AG04450 (cell line): Measurements from ENCODE around the gene PARD3. TPM values are rescaled to one million over a fixed set of nuclear protein-coding genes. Genes with fewer than 3 reads are reported as not detected.

Experiments
- CTCF ChIA-PET: fragments of 300-600, 350-600 bp; formaldehyde crosslinking; extraction: SDS; loops from one replicate; lab custom pipeline; 2022; ENCODE audit warnings: antibody characterized with exemption, inconsistent platforms; lab: Charles Lee
- POLR2A ChIA-PET: fragments of 350-600 bp; formaldehyde crosslinking; extraction: SDS; loops from one replicate; lab custom pipeline; 2021; ENCODE audit warnings: antibody characterized with exemption, inconsistent platforms; lab: Yijun Ruan, JAX
- DNase-seq: peaks from one replicate; pipeline ENCODE4 v3.0.0-alpha.2; 2011; ENCODE audit warnings: low read depth, low spot score
- H3K27ac ChIP-seq: one replicate; pipeline ENCODE4 v1.5.1; 2012; ENCODE audit warnings: low read depth, low read length, control low read depth
- H3K27me3 ChIP-seq: one replicate; pipeline ENCODE4 v1.6.0; 2012; ENCODE audit warnings: low read length; ENCODE audit not compliant: control insufficient read depth, insufficient read depth
- H3K4me3 ChIP-seq: 2 replicates; pipeline ENCODE4 v1.5.1; 2011; ENCODE audit warnings: mild to moderate bottlenecking, low read depth, low read length, control low read depth
- H3K9me3 ChIP-seq: 2 replicates; pipeline ENCODE4 v1.5.1; 2012; ENCODE audit warnings: low read length; ENCODE audit not compliant: control insufficient read depth, insufficient read depth
- polyA plus RNA-seq: library from polyadenylated mRNA; depleted of rRNA; stranded (reverse); fragments of >200 nt; gene quantifications from 2 replicates; pipeline ENCODE4 v1.2.3, GENCODE V29; 2011
- TF ChIP-seq, protein P1 (sequence below): IDR thresholded peaks from 2 replicates; pipeline ENCODE4 v1.5.1; 2011; ENCODE audit warnings: low read depth, low read length, control low read depth, inconsistent platforms

Gene PARD3
- polyA plus RNA-seq, 1 experiment, result 43.1 TPM

- no peak overlapping the region for H3K27ac ChIP-seq
- CTCF ChIA-PET, result no interaction called here
- no peaks in the 10 kb centered on the region for H3K27me3 ChIP-seq
- H3K9me3 ChIP-seq, result no peaks in the 10 kb centered on the region
- TF ChIP-seq, protein P1, sequence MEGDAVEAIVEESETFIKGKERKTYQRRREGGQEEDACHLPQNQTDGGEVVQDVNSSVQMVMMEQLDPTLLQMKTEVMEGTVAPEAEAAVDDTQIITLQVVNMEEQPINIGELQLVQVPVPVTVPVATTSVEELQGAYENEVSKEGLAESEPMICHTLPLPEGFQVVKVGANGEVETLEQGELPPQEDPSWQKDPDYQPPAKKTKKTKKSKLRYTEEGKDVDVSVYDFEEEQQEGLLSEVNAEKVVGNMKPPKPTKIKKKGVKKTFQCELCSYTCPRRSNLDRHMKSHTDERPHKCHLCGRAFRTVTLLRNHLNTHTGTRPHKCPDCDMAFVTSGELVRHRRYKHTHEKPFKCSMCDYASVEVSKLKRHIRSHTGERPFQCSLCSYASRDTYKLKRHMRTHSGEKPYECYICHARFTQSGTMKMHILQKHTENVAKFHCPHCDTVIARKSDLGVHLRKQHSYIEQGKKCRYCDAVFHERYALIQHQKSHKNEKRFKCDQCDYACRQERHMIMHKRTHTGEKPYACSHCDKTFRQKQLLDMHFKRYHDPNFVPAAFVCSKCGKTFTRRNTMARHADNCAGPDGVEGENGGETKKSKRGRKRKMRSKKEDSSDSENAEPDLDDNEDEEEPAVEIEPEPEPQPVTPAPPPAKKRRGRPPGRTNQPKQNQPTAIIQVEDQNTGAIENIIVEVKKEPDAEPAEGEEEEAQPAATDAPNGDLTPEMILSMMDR, result no peak
- DNase-seq, result no peak
- no peak overlapping the region for H3K4me3 ChIP-seq
- POLR2A ChIA-PET, result no interaction called here
Measured at GRCh38 chr10:34154383-34154900, 660.7 kb downstream of the PARD3 start.

GRCh38 chr10:34153663-34154382, 661.3 kb downstream of the PARD3 start:
- CTCF ChIA-PET, result no interaction called here
- TF ChIP-seq, protein P1, result no peak
- Histone ChIP-seq H3K4me3 (no peak overlapping the region), H3K9me3 (no peaks in the 10 kb centered on the region), H3K27ac (no peak overlapping the region), H3K27me3 (no peaks in the 10 kb centered on the region)
- POLR2A ChIA-PET, result no interaction called here
- no peak for DNase-seq

GRCh38 chr10:34152434-34152833, 662.7 kb downstream of the PARD3 start:
- no peak overlapping the region for H3K27ac ChIP-seq
- CTCF ChIA-PET, result no interaction called here
- DNase-seq, result no peak
- H3K9me3 ChIP-seq, result no peaks in the 10 kb centered on the region
- POLR2A ChIA-PET, result no interaction called here
- H3K27me3 ChIP-seq, result no peaks in the 10 kb centered on the region
- H3K4me3 ChIP-seq, result no peak overlapping the region
- TF ChIP-seq, protein P1, result no peak

DNA sequence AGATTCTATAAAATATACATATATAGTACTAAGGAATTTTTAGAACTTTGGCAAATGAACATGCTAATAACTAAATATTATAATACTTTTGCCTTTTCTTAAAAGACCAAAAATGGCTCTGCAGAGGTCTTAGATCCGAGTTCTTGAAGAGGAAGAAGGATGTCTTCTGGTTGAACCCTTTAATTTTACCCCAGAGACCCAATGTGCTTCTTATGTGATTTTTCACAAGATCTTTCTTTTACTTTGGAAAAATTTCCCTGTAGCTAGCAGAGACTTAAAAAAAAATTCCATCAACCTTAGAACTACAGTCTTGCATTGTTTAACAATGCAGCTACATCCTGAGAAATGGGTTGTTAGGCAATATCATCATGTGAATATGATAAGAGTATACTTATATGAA, 663.2 kb downstream of the PARD3 start:
- no peak for DNase-seq
- no peaks in the 10 kb centered on the region for H3K27me3 ChIP-seq
- no peak overlapping the region for H3K27ac ChIP-seq
- ChIA-PET POLR2A (no interaction called here), CTCF (no interaction called here)
- H3K4me3 ChIP-seq, result no peak overlapping the region
- TF ChIP-seq, protein P1, result no peak
- H3K9me3 ChIP-seq, result no peaks in the 10 kb centered on the region

GRCh38 chr10:34151481-34151880, 663.6 kb downstream of the PARD3 start:
- no peak overlapping the region for H3K27ac ChIP-seq
- no peaks in the 10 kb centered on the region for H3K9me3 ChIP-seq
- TF ChIP-seq, protein P1, result no peak
- ChIA-PET POLR2A (no interaction called here), CTCF (interaction anchor here (1.0 kb wide), 1 partner anchor 487 kb away, joined by 3 read pairs; no protein-coding TSS in a partner anchor)
- H3K27me3 ChIP-seq, result no peaks in the 10 kb centered on the region
- DNase-seq, result no peak
- H3K4me3 ChIP-seq, result no peak overlapping the region
